NCI-H524 treated with DMSO at 0.1 percent for 48 hours (cell line): ENCODE measurements around the gene USP54.
"Not testable (repeated sequence)": the region's sequence is repeated elsewhere in the genome, so short reads cannot be mapped to it uniquely, and the experiment has no call there.

ENCODE experiments used
- DNase-seq: peaks from one replicate; lab custom pipeline; 2025; lab: John Stamatoyannopoulos, UW

The USP54 gene

DNA sequence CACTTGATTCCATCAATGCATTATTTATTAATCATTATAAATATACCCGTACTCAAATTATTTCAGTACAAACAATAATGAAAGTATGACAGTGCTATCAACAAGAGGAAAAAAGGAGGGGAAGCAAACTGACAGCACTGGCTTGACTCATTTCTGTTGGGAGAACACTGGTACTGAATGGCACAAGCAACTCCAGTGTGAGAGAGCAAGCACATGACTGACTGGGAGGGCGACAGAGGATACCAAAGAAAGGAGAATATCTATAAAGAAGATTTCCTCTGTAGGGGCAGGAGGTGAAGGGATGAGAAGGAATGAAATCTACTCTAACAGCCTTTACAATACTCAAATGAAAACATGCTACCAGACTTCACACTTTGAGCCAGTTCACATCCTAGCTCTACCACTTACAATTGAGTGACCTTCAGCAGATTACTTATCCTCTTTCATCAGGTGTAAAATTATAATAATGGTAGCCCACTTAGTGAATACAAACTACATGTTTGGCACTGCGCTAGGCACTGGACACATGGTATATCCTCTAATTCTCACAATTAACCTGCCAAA, 1.5 kb downstream of the USP54 start:
- no peak for DNase-seq

DNA sequence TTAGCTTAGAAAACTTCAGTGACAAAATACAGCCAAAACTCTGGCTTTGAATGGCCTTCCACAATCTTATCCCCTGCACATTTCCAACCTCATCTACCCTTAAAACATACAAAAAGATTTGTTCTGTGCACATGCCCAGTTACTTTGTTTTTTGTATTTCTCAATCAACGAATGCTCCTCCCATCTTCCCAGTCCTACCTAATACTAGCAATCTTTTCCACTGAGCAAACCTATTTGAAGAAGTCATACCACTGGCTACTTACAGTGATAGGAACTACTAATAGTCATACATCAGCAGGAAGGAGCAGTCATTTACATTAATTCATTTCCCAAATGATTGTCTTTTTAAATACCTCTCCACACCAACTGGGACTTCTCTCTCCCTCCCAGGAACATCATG, 2.5 kb downstream of the USP54 start:
- DNase-seq = no peak

DNA sequence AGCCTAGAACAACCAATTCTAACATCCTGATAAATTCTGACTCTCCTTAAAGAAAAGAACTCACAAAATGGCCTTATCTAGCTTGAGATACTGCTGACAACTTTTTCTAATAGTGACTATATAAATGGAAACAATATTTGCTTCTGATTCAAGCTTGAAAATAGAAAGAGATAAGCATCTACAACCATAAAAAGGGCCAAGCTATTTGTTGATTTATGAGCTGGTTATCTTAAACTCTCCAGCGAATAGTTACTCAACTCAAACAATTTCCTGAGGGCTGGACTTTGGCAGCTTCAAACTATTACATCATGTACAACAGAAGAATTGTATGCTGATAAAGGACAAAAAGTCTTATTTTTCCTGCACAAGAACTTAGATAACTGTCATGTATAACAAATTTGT, 4.6 kb downstream of the USP54 start:
- no peak for DNase-seq

DNA sequence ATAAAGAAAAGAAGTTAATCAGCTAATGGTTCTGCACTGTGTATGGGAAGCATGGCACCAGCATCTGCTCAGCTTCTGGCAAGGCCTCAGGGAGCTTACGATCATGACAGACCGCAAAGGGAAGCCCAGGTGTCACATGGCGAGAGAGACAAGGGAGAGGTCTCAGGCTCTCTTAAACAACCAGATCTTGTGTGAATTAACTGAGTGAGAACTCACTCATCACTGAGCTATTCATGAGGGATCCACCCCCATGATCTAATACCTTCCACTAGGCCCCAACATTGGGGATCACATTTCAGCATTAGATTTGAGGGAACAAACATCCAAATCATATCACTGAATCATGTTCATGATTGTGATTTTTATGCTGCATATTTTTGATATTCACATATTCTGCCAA, 5.8 kb downstream of the USP54 start:
- DNase-seq = no peak

DNA sequence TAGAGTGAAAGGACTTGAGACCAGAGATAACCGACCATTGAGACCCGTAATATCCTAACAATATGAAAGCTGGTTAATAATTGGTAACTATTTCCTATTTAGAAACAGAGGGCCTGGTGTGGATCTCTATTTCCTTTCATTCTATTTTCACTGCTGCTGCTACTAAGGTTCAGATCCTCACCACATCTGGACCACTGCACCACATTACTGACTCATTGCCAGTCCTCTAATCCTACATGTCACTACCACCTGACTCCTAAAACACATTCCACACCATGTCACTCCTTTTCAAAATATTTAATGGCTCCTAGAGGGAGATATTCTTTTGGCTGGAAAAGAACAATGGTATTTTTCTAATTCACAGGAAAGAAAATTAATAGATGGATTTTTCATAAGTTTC, 6.4 kb downstream of the USP54 start:
- DNase-seq = no peak

DNA sequence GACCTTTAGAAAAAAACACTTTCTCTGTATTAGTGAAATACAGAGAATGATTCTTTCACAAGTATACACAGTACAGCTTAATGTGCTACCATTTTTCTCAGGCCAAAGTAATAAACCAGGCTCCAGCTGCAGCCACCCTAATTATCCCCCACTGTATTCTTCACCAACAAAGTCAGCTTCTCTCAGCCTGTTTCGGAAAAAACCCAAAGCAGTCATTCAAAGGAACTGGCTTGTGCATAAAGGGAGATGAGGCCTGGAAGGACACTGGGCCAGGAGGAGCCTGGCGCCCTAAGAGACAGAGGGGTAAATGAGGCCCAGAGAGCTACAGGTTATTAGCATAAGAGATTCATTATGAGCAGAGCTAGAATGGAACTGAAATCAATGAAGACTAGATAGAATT, 9.2 kb downstream of the USP54 start:
- no peak for DNase-seq

DNA sequence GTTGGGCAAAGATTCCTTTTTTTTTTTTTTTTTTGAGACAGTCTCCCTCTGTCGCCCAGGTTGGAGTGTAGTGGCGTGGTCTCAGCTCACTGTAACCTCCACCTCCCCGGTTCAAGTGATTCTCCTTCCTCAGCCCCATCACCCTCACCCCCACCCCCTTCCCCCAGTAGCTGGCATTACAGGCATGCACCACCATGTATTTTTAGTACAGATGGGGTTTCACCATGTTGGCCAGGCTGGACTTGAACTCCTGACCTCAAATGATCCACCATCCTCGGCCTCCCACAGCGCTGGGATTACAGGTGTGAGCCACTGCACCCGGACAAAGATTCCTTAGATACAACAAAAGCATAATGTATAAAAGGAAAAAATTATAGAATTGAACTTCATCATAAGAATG, 12.2 kb downstream of the USP54 start:
- DNase-seq = not testable (repeated sequence)

DNA sequence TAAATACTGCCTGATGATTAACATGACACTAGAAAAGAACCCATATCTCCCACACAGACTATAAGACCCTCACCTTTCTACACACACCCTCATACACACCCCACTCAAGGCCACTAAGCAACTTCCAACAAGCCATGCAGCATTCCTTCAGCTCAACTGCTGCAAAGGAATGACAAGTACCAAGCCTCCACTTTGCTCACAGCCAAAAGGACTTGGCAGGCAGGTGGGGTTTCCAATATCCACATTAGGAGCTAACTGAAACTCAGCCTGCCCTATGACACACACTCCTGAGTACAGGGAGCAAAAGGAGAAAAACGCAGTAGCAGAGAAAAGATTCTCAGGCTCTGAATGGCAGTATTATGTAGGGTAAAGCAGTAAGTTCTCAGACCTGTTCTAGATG, 13.4 kb downstream of the USP54 start:
- no peak for DNase-seq

DNA sequence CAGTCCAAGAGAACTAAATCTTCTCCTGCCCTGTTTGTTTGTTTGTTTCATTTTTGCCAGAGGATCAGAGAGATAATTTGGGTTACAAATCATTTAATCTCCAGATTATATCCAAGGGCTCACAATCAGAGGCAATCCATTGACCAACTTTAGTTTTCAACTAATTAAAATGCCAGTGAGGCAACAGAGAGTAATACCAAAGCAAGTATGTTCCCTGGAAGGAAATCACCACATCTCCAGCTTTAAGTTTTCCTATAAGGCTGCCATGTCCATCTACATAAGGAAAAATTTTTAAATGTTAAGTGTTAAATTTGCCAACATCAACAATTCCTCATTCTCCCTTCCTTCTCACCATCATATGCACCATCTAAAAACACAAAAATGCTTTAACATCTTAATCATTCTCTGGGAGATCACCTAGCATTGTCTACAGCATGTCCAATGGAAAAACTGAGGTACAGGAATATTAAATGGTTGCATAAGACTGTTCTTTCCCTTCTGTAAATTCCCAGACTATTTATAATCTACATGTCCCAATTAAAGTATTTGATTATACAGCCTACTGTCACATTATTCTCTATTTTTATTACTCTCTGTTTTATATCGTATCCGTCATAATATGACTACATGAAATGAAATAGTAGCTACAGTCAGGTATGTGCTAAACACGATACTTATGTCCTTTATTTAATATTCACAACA, 14.1 kb downstream of the USP54 start:
- DNase-seq = no peak

DNA sequence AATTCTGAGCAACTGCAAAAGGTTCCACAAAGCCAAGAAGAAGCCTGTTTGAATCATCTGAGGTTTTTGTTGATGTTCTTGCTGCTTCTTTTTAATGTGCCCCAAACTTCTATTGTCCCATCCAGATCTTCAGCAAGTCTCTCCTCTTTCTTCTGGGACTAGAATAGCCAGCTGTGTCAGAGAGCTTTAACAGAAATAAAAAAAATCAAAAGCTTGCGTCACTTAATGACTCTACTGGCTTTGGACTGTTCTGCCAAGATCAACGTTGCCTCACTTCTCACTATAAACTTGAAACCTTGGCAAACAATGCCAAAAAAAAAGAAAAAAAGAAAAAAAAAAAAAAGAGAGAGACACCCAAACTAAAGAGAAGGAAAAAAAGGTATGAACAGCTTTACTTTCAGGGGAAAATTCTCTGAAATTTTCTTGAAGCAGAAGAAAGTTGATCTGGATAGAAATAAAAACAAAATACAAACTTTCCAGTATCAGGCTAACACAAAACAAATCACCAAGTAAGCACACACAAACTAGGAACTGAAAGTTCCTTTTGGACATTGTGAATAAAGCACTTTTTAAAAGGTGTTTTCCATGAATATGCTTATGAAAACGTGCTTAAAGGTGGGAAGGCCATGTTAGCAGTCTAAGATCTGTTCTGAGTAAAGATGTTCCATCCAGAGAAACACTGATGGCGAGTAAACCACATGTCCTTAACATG, 14.8 kb downstream of the USP54 start:
- no peak for DNase-seq

DNA sequence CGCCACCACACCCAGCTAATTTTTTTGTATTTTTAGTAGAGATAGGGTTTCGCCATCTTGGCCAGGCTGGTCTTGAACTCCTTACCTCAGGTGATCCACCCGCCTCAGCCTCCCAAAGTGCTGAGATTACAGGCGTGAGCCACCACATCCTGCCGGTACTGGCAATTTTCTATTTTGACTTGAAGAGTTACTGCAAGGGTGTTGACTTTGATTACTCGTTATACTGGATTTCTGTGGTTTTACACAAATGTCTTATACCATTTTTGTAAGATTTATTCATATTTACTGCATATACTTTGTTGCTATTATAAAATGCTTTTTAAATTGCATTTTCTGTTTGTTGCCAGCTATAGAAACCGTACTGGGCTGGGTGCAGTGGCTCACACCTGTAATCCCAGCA, 24.1 kb downstream of the USP54 start:
- DNase-seq = not testable (repeated sequence)

DNA sequence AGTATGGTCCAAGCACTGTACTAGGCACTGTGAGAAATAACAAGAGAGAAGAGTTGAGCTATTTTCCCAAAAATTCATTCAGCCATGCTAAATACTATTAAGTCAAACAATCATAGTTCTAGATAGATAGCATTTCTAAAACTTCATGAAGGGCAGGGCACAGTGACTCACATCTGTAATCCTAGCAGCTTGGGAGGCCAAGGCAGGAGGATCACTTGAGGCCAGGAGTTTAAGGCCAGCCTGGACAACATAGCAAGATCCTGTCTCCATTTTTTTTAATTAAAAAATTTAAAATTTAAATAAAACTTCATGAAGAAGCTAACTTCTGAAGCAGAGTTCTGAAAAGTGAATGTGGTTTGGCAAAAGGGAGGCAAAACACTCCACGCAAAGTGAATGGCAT, 29.9 kb downstream of the USP54 start:
- DNase-seq = no peak

DNA sequence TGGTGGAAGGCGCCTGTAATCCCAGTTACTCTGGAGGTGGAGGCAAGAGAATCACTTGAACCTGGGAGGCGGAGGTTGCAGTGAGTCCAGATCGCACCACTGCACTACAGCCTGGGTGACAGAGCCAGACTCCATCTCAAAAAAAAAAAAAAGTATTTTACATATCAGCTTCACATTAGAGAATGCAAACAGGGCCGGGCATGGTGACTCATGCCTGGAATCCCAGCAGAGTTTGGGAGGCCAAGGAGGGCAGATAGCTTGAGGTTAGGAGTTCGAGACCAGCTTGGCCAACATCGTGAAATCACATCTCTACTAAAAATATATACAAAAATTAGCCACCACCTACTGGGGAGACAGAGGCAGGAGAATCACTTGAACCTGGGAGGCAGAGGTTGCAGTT, 31.6 kb downstream of the USP54 start:
- DNase-seq = no peak

DNA sequence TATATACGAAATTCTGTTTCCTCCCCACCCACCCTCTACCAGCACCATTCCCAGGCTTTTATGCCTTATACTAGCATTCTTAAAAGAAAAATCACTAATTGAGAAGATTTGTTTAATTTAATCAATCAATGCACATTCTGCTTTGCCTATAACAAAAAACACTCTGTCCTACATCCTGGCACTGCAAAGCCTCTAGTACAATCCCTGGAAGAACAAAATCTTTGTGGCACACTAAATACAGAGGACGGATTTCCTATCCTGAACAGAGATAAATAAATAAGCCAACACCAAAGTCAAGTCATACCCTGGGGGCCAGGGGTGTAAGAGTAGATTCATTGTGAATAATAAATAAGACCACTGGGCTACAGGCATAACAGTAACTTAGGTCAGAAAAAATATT, 34.3 kb downstream of the USP54 start:
- no peak for DNase-seq

DNA sequence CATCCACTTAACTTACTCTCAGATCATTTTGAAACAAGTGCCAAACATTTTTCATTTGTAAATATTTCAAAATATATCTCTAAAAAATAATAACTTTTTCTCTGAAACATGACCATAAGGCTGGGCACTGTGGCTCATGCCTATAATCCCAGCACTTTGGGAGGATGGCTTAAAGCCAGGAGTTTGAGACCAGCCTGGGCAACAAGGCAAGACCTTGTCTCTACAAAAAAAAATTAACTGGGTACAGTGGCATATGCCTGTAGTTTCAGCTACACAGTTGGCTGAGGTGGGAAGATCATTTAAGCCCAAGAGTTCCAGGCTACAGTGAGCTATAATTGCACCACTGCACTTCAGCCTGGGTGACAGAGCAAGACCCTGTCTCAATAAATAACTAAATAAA, 36.4 kb downstream of the USP54 start:
- DNase-seq = no peak

DNA sequence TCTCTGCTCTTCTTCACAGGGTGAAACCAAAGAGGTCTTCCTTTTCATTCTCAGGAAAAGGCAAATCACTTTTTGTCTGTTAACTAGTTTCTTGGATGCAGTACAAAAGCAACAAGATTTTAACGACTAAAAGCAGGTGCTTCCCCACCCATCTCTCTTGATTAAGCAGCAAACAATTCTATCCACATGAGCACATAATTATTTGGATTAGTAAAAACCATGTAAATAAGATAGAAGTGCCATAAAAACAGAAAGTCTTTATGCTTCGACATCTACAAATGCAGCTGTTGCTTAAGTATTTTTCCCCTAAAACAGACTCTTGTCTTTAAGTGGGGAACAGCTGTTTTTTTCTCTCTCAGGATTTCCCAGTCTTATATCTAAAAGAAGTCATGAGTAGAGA, 37.4 kb downstream of the USP54 start:
- DNase-seq = no peak

DNA sequence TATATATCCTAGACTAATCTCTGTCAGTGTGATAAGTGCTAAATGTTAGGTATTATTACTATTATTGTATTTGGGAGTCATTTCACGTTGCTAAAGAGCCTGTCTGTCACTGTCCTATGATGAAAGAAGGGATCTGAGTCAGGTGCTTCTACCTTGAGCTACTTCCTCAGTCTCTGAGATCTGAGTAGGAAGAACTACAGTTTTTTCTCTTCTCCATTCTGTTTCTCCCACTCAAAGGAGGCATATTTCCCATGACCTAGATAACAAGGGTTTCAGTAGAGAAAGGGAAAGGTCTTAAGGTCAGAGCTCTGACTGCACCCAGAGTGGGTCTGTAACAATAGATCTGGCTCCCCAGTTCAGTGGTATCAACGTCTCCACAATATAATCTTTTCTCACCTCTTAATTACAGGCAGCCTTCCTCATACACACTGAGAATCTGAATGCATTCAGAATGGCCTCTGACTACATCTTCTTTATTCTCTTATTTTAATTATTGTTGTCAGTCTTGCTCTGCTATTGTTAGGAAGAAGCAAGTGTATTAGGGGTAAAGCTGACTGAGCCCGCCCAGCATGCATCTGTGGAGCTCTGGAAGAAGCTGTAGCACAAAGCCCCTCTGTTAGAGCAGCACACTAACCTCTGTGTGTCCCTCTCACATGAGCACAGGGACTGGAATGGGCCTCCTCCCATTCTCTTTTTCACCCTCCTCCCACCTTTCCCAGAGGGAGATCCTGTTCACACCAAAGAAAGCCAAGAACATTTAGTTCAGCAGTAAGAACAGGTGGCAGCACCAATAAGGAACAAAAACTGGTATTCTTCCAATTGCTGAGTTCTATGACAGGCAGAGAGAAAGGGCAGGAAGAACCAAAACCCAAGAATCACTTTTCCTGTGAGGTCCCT, 38.1 kb downstream of the USP54 start:
- DNase-seq = no peak

DNA sequence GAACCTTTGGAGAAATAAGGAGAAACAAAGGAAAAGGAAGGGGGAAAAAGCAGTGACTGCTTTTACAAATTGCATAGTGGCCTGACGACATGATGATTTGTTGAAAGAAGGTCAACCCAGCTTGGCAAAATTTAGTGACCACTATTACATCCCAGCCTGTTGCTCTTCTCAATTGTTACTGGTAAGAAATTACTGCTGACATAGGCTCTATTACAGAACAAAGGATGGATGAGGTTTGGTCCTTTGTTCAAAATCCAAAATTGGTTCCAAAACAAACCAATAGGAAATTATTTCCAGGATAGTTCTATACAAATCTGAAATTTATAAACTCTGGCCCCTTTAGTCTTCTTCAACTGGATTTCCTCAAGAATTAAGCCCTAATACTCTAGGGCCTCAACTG, 39.6 kb downstream of the USP54 start:
- DNase-seq = no peak

DNA sequence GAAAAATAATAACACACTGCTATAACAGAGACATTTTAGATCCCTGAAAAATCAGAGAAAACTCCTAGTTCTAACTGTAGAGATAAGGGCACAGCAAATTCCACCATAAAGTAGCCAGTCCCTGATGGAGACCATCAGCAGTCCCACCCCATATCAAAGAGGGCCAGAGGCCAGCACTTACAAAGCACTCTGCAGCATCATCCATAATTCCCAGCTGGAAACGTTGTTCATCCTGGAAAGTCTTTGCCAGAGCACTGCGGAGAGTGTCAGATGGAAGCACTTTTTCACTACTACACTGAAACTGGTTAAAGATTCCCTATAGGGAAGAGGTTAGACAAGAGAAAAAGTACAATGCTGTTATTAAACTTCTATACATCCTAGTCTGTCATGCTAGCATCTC, 45.8 kb downstream of the USP54 start:
- no peak for DNase-seq

DNA sequence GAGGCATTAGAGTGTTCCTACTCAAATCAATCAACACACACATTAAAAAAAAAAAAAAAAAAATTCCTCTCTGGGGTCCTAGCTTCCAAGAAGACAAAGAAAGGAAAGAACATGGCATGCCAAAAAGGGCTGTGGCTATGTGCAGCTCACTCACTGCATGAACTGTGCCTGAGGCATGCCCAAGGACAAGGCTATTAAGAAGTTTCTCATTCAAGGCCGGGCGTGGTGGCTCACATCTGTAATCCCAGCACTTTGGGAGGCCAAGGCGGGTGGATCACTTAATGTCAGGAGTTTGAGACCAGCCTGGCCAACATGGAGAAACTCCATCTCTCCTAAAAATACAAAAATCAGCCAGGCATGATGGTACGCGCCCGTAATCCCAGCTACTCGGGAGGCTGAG, 53.4 kb downstream of the USP54 start:
- DNase-seq = no peak

DNA sequence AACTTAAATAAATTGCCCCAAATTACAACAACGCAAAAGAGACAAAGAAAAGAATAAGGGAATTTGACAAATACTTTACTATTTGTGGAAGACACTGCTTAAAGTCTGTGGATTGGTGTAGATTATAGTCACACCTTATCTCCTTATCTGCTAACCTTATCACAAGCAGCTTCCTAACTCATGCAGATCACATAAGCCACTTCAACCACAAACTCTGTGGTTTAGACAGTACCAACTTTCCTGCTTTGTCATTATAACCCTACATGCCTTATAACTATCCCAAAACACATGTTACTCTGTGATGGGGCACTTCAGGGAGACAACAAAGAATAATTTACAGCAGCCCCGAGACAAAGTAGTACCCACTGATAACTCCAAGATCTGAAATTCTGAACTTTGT, 53.9 kb downstream of the USP54 start:
- DNase-seq = no peak

DNA sequence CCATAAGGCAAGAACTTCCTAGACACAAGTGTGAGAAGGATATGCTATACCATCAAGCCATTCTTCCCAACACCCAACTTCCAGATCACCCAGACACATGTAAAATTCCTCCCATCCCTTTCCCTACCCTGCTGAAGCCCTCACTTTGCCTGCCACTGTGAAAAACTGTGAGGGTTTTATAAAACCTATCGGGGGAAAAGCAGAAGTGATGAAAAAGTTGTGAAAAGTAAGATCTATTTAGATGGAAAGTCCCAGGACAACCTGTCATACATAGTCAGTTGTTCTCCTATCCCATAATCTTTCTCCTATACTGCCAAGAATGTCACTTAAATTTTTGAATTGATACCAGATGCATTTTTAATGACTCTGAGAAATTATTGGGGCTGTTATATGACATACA, 56.3 kb downstream of the USP54 start:
- no peak for DNase-seq
